Skin of body (tissue), 2 donors: Measurements from ENCODE around the gene WWTR1. TPM values are rescaled to one million over a fixed set of nuclear protein-coding genes. Genes with fewer than 3 reads are reported as not detected.
A peak's percentile ranks its signal among the peaks of the same experiment; 100 is the strongest.

Experiments used
- DNase-seq: peaks from one replicate; lab custom pipeline; 2025; lab: John Stamatoyannopoulos, UW
- total RNA-seq: library from RNA; depleted of rRNA; stranded (reverse); fragments of >200 nt; gene quantifications from one replicate; pipeline ENCODE4 v1.2.3, GENCODE V29; 2014

WWTR1 gene
- total RNA-seq, 1 donor from 2014 or later = 83.2 TPM

DNA sequence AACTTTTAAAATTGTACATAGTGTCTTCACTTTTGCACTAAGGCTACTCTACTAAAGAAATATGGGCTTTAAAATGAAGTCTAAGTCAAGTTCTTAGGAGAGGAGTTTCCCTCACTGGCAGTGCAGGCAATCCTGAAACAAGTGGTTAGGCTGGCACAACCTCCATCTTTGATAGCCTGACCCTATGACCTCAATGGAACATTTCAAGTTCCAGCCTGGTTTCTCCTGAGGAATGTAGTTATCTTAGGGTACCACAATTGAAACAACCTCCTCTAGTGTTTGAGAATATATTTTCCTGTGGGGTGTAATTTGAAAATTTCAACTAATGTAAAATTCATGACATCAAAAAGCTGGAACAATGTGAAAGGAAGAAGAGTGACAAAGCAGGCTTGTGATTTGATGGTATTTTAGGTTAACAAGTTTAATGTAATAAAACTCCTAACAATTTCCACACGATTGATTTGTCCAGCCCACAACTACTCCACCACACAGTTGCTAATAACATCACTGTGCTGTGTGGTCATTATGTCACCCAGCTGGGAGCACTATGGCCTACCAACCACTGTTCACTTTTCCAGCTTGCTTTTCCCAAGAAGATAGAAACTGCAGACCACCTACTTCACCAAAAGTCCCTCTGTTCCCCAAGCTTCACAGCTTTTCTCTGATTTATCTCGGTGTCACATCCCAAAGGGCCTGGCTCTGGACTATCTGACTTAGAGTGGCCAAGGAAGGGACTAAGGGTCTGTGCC, 1.8 kb downstream of the WWTR1 start:
- no peak for DNase-seq

DNA sequence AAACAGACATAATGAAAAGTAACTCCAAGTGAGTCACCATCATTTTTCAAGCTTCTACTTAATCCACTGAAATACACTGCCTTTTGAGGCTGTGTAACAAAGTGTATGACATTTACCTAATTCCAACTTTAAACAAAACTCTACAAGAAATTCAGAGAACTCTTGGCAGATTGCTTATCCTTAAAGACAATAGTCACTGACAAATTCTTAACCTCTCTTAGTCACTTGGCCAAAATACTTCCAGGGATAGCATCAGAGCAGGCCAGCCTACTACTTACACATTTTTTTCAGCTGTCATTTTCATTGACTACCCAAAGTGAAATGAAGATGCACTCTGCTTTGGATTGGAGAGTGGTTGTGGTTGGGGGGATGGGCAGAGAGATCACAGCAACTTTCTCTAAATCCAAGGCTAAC, 3.6 kb downstream of the WWTR1 start:
- no peak for DNase-seq

DNA sequence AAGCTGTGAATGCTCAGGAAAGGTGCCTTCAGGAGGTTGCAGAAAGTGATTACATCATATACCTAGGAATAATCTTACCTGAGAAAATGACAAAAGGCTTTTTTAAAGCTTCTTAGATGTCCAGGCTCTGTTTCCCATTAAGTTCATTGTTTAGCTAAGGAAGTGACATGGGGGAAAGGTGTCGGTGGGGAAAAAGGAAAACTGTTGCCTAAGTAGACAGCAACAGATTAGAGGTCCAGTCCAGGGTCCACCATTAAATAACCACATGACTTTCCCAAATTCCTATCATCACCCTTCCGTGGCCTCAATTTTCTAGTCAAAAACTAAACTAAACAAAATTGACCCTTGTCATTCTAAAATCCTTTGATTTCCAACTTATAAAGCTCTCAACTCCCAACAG, 4.3 kb downstream of the WWTR1 start:
- DNase-seq = no peak

DNA sequence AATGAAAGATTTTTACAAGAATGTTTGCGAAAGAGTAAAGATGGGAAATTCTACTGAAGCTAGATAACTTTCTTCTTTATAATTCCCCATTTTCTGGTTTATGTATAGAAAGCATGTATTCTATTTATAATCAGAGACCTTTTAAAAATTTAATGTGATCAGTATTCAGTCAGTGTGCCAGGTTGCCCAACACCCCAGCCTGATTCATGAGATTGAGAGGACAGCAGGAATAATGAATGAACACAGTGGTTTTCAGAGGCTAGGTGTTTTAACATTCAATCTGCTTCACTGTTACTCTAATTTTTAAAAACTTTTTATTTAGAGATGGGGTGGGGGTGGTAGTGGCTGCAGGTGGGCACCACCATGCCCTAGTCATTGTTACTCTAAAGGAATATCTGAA, 4.7 kb downstream of the WWTR1 start:
- DNase-seq = no peak

DNA sequence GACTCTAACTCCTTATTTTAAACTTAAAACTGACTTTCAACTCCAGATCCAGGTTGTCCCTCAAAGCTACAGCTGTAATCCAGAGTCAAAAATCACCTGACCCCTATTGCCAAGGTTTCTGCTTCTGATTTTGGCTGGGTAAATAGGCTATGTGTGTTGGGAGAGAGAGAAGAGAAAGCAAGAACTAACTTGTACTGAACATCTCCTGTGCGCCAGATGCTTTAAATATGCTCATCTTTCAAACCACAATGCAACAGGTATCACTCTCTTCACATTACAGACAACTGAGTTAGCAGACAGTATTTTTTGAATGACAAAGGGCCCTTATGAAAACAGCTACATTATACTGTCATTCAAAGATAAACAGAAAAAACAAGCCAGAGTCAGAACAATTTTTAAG, 7.0 kb downstream of the WWTR1 start:
- no peak for DNase-seq

DNA sequence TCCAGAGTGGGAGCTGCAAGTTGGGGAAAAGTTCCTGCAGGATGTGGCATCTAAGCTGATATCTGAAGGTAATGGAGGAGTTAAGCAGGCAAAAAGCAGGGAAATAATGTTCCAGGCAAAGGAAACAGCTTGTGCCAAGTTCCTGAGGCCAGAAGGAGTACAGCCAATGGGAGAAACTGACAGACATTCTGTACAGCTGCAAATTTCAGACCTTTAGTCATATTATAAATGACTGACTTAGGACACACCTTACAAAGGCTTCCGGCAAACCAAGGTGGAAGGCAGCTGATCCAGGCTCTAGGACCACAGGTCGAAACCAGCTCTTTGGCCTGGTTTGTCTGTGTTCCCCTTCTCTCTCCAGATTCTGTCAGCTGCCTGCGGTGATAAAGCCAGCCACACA, 9.3 kb downstream of the WWTR1 start:
- peak; percentile 28 for DNase-seq

DNA sequence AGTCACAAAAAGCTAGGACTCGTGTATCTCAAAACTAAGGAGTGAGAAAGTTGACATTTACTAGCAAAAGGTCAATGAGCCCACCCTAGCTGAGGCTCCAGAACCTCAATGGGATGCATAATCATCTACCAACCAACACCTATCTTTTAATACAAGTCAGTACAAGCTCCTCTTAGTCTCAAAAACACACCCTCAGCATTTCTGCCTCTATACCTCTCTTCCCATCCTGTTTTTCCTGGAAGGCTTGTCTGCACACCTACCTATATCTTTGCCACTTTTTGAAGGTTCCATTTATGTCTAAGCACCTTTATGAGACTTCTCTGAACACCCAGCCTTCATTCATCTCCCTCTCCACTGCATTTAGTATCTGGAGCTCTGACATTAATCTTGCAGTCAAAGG, 10.0 kb downstream of the WWTR1 start:
- DNase-seq = no peak

DNA sequence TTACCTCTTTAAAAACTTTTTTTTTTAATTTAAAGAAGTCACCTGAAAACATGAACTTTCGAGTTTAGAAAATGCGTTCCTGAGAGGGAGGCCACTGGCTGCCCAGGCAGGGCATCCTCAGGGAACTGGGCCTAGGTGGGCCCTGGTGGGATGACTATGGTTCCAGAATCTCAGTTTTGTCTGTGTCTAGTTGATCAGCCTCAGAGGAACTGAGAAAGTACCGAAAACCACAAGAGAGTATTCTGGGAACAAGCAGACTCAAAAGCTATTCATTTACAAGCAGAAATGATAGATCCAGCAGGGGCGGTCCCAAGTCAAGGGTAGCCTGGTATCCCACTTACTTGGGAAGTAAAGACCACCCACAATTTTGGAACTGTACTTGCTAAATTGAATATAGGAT, 10.5 kb downstream of the WWTR1 start:
- no peak for DNase-seq

DNA sequence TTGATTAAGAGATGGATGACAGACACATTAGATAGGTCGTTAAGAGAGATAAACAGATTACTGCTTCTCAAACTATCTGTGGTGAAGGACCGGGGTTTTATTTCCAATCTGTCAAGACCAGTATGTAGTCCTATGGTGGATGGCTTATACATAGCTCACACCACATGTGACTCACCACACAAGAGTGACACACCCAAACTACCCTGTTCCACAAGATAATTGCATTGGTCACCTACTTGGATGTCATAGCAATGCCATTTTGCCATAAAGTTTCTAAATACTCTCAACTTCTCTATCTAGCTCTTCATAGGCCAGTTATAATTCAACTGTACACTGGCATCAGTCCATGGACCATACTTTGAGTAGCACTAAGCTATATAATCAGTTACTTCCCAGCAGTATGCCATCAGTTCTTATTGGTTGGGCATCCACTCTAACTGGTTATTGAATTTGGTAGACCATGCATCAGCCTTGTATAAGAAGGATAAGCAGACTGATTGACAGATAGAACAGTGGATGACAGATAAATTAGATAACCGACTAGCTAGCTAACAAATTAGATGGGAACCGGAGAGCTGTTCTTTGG, 11.6 kb downstream of the WWTR1 start:
- DNase-seq = no peak

DNA sequence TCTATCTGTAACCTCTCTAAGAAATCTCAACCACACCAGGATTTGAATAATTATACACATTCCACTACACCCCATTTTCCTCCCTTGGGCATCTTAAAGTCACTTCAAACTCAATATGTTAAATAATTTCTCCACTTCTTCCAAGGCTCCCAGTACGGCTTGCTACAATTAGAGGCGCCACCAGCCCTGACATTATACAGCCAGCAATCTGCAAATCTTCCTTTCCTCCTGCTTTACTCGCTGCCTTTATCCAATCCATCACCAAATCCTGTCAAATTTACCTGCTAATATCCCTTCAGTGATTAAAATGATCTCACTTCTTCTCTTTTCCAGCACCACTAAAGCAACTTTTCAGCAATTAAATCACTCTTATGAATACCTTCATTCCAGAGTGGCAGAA, 13.9 kb downstream of the WWTR1 start:
- no peak for DNase-seq

DNA sequence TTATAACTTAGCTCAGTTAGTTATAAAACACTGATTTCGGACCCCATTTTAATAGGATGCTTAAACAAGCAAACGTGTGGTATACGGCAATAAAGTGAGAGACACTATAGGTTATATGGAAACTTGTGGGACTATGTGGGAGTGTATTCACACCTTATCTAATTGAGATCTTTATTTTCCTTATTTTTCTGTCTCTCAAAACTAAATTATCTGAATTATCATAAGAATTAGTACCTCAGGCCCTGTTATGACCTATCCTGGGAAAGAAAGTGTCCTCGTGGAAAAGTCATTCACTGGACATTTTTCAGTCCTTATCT, 14.4 kb downstream of the WWTR1 start:
- no peak for DNase-seq

DNA sequence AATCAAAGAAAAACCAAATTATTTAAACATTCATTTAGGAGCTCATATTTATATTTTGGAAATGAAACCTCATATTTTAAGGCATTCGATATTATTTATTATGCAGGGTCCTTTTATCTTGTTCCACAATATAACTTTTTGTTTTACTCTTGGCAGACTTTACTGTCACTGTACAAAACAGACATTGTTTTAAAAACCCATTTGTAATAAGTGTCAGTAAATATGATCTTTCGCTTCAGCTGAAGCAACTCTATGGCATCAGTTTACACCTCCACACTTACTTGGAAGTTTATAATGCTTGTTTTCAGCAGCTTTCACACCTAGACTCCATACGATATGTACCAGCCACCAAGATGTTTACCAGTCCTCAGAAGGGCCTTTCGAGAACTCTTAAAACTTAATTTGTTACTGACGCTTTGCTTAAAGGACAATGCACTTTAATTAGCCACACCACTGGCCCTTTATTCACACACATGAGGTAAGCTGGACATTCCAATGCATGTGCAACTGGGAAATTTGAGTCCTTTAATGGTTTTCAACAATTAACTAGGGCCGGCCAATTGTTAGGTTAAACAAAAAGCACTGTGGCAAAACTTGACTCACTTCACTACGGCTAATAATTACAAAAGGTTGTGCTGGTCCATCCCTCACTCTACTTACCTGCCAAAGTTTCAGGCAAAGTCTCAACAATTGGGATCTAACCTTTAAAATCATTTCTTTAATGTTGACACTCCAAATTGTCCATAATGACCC, 16.7 kb downstream of the WWTR1 start:
- peak; percentile 41 for DNase-seq

DNA sequence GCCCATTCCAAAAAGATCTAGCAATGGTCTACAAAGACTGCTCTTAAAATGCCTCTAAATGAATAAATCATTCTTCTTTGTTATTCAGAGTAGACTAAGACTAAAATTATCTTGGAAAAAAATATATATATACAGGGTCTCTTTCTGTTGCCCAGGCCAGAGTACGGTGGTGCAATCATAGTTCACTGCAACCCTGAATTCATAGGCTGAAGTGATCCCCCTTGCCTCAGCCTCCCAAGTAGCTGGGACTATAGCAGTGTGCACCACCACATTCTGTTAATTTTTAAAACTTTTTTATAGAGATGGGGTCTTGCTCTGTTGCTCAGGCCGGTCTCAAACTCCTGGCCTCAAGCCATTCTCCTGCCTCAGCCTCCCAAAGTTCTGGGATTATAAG, 18.7 kb downstream of the WWTR1 start:
- no peak for DNase-seq

DNA sequence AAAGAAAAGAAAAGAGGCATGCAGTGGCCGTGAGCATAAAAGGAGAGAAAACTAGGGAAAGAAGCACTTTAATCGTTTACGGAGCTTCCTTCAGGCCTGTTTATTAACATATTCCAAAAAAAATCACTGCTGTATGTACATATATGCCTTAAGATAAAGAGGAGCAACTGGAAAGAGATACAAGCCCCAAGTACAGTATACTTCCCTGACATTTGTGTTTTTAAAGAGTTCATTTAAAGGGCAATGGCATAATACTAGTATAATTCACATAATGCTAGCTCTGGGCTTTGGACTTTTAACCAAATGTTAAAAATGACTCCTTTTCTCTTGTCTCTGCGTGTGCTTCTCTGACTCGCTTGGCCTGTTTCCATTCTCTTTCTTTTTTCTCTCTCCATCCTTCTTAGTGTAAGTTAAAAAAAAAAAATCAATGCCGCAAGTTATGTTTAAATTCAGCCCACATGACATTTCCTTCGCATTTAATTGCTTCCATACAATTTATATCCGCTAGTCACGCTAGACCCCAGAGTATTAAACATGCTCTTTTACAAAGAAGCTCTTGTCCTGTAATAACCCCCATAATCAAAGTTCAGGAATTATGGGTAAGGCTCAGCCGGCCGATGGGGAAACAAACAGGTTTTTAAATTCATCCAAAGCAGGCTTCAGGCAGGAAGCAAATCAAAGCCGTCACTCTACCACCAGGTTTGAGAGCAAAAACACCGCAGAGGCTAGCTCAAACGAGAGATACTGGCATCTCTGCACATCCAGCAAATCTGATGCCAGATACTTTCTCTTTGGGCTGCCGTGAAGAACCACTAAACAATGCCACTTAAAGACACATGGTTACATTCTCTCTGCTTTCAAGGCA, 19.4 kb downstream of the WWTR1 start:
- DNase-seq = peak; percentile 96

DNA sequence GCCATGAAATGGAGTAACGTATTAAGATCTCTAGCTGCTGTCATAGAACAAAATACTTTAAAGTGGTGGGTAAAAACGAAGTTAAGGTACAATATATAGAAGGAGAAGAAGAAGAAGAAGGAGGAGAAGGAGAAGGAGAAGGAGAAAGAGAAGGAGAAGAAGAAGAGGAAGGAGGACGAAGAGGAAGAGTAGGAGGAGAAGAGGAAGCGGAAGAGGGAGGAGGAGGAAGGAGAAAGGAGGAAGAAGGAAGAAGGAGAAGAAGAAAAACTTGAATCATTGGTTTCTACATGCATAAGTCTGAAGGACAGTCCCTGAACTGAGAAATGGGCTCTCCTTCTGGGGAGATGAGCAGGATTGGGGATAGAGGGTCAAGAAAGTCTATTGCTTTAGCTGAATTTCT, 22.4 kb downstream of the WWTR1 start:
- DNase-seq = no peak

DNA sequence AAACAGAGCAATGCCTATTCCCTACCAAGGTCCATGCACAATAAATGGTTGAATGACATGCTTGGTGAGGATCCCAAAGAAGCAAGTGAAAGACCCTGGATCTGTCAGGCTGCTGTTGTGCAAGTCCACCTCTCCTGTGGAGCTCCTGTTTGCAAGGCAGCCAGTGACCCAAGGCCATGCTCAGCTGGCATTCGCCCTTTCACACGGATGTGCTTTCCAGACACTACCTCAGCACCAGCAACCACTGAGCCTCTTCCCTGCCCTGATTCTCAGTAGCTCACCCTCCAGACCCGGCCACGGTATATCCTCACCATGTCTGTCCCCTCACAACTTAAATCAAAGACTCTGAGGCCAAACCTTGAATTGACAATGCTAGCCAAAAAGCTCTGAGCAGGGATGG, 23.3 kb downstream of the WWTR1 start:
- no peak for DNase-seq

DNA sequence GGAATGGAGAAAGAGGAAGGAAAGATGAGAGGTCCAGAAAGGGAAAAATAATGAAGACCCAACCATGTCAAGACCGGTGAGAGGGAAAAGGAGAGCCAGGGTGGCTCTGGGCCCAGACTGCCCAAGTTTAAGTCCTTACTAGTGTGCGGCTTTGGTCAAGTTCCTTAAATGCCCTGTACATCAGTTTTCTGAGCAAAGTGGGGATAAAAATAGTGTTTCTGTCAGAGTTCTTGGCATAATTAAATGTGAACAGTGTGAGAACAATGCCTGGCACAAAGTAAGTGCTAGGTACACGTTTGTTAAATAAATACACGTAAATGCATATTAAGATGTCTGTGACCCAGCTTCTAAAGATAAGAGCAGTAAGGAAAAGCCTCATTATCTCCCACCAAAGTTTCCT, 23.8 kb downstream of the WWTR1 start:
- no peak for DNase-seq

DNA sequence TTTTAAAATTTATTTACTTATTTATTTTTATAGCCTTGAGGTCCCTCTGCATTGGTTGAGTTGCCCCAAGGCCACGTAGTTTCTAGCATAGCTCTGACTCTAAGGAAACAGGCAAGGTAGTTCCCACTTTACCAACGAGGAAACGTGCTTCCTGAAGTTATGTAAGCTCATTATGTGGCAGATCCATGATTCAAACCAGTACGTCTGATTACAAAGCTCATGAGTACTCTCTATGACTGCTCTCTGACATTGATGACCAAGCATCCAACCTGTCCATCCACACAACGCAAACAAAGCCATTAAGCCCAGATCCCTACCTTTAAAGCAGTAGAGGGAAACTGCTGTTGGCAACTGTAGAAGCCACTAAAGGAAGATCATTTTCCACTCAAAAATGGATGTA, 25.6 kb downstream of the WWTR1 start:
- DNase-seq = no peak

DNA sequence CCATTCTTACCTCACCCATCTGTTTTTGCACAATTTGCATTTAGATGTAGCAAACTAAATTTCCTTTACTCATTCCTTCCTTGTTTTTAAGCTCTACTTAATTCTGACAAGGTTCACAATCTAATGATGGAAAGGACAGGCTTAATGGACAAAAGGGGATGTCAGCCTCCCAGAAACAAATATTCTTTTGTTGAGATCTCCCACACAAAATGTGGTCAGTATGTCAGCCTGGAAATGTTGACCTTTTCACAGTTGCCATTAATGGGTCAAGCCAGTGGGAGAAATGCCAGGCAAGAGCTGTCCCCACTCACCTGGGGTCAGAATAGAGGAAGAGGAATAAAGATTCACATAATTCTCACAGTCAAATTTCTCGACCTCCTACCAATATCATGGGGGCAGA, 27.0 kb downstream of the WWTR1 start:
- DNase-seq = no peak

DNA sequence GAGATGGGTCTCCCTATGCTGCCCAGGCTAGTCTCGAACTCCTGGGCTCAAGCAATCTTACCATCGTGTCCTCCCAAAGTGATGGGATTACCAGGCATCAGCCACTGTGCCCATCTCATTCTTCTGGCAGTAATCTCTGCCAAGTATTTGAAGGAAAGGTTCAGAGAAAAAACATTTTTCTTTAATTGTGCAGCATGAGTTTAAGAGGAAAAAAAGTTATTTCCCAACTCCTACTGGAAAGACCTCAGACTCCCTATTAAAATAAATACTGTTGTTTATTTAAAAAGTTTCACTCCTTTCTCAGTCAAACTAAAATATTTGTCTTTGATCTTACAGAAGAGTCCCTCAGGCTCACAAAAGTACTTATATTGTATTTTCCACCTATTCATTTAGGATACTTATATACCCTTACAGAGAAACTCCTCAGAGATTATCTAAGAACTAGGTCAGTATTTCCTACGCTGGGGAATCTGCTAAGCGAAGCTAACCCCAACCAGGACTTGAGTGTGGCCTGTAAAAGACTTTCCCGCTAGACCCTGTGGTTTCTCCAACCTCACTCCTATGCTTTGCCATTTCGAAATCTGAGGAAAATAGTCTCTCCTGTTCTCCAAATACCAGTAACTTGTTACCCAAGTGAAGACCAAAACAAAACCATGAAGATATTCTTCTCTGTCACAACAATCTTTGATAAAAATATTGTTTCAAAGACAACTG, 28.7 kb downstream of the WWTR1 start:
- DNase-seq = no peak

DNA sequence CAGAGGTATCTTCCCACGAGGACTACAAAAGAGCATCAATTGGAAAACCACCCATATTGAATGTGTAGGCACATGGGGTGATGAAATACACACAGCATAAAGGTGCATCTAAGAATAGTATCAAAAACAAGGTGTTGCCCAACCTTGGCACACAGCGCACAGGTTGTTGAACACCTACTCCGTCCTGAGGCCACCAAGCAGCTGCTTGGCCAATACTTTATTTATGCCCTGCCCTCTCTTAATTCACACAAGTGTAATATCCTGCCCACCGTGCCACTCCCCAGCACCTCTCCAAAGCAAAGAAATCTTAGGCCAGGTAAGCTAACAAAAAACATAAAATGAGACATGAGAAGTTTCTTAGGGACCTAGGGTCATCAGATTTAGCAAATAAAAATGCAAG, 31.2 kb downstream of the WWTR1 start:
- DNase-seq = no peak
